Epithelial cell of proximal tubule (primary cell): ENCODE data around the gene STRADA. TPM values are rescaled to one million over a fixed set of nuclear protein-coding genes. Genes with fewer than 3 reads are reported as not detected.

Source experiments
- DNase-seq: peaks from one replicate; pipeline ENCODE4 v3.0.0-alpha.2; 2011; ENCODE audit warnings: low read depth
- H3K4me3 ChIP-seq: 2 replicates; pipeline ENCODE4 v1.5.1; 2011; ENCODE audit warnings: low read depth, mild to moderate bottlenecking, low read length
- CTCF ChIP-seq: conservative IDR thresholded peaks from 2 replicates; pipeline ENCODE4 v1.5.1; 2012; ENCODE audit warnings: low read depth, mild to moderate bottlenecking, low read length
- total RNA-seq: library from RNA; depleted of rRNA; stranded (reverse); fragments of >200 nt; gene quantifications from 2 replicates; pipeline ENCODE4 v1.2.3, GENCODE V29; 2015

STRADA gene
- total RNA-seq, 1 donor from 2014 or later = 33.9 TPM

- DNase-seq = no peak
- H3K4me3 ChIP-seq = no peak overlapping the region
- no peak for TF ChIP-seq CTCF
Observed at GRCh38 chr17:63703029-63703428, 38.6 kb downstream of the STRADA start.

- no peak for TF ChIP-seq CTCF
- no peak overlapping the region for H3K4me3 ChIP-seq
- DNase-seq = no peak
Observed at GRCh38 chr17:63702721-63703015, 38.9 kb downstream of the STRADA start.

- no peak for TF ChIP-seq CTCF
- no peak overlapping the region for H3K4me3 ChIP-seq
- DNase-seq = no peak
Observed at GRCh38 chr17:63701868-63702720, 39.5 kb downstream of the STRADA start.

- no peak for TF ChIP-seq CTCF
- no peak for DNase-seq
- H3K4me3 ChIP-seq = no peak overlapping the region
Observed at GRCh38 chr17:63701456-63701820, 40.2 kb downstream of the STRADA start.

GRCh38 chr17:63700528-63701455, 40.8 kb downstream of the STRADA start:
- peak overlapping the region; percentile 60 for H3K4me3 ChIP-seq
- TF ChIP-seq CTCF = no peak
- DNase-seq = no peak

- H3K4me3 ChIP-seq = peak within 1 kb of the TSS; percentile 60
- TF ChIP-seq CTCF = no peak
- DNase-seq = no peak
Observed at GRCh38 chr17:63699638-63700527, 41.7 kb downstream of the STRADA start, which contains the start of gene LIMD2. LIMD2 (minus strand) TSS chr17:63700125; CDS start chr17:63699298, 827 bp downstream.
